GM19324 (cell line): ENCODE data around the gene CABLES2.
"Not testable (repeated sequence)": the region's sequence is repeated elsewhere in the genome, so short reads cannot be mapped to it uniquely, and the experiment has no call there.

Source experiments
- ATAC-seq: cut with Tn5 transposase; IDR thresholded peaks from one replicate; pipeline ENCODE4 v1.9.1; 2021; ENCODE audit warnings: mild to moderate bottlenecking, moderate library complexity; ENCODE audit not compliant: unreplicated experiment, low FRiP score

Gene CABLES2

DNA sequence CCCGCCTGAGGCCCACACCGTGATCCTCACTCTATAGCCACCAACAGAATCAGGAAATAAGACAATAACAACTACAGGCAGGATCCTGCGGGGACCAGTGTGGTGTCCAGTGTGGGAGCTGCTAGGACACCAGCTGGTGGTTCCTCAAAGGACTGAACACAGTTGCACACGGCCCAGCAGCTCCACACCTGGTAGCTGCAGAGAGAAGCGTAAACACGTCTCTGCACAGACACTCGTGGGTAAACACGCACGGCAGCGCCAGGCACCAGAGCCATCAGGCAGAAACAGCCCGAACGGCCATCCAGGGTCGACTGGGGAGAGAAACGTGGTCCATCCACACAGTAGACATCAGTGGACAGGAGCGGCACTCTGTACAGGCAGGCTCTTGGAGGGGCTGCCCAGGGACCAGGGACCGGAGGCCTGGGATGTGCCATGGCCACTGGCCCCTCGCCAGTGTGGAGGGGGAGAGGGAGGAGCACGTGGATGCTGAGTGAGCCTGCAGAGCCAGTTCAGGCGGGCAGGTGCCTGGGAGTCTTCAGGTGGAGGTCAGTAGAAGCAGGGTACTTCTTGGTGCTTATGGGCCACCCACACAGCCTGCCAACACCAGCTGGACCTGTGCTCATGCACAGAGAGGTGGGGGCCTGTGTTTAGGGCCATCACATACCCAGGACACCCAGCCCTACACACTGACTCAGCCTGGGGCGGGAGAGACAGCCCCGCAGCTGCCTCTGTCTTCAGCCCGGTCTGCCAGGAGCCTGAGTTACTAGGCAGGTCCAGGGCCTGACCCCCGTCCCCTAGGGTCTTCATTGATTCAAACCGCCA is 32.5 kb downstream of the CABLES2 start:
- ATAC-seq = no peak

DNA sequence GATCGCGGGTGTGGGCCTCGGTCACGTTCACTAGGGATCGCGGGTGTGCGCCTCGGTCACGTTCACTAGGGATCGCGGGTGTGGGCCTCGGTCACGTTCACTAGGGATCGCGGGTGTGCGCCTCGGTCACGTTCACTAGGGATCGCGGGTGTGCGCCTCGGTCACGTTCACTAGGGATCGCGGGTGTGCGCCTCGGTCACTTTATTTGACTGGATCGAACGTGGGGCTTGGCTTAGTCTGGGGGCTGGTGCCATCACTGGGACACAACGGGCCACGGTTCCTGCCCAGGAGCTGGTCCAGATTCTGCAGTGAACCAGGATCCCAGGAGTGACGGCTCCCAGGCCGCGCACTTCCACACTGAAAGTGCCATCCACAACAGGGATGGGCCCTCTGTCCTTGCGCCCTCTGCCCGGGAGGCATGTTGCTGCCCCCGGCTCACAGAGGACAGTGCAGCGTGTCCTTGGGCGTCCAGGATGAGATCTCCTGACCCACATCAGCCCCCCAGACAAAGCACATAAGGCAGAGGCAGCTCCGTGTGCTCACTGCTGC is 33.4 kb downstream of the CABLES2 start:
- ATAC-seq = not testable (repeated sequence)

DNA sequence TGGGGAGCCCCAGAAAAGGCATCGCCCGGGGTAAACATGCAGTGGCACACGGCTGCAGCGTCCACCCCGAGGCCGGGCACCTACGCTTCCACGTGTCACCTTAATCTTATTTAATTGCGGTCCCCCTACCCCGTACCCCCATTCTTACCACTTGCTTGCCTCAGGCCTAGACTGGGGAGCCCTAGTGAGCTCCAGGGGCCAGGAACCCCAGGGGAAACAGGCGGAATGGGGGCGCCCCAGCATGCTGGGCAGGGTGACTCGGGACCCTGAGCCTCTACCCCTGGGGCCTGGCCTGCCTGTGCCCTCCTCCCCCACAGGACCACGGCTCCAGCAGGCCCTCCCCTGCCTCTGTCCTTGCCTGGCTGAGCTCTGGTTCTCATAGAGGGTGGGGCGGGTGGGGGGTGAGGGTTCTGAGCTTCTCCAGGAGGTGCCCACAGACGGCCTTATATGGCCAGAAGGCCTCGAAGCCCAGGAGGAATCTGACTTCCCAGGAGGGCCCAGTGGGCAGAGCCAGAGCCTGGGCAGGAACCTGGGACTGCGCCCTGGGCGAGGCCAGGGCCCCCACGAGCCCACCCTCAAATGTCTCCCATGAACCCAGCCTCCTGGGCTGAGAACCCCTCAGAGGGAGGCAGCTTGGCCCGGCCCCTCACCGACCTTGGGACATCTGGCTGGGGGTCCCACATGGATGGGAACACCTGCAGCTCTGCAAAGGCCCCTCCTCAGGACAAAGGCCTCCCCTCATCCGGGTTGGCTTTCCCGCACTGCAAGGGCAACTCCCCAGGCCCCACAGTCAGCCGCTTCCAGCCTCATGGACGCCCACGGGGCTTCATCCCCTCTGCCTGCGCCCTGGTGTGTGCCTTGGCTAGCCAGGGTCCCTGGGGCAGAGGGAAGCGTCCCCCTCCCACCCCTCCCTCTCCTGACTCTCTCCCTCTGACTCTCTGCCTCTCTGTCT is 34.8 kb downstream of the CABLES2 start:
- no peak for ATAC-seq

DNA sequence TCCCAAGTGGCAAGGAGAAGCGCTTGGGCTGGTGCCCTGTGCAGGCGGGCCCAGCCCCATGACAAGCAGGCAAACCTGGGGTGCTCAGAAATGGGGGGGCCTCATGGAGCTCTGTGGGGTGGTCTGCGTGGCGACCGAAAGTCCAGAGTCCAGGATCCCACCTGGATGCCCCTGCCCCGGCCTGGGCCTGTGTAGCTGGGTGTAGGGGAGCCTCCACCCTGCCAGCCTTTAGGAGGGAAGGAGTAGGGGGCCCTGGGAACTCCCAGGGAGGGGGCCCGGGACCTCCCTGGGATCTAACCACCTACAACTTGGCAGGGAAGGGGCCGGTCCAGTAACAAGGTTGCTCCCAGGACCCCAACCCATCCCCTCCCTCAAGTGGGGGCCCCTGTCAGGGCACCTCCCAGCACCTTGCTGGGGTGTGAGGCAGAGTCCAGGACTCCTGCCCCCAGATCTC is 35.5 kb downstream of the CABLES2 start:
- no peak for ATAC-seq

DNA sequence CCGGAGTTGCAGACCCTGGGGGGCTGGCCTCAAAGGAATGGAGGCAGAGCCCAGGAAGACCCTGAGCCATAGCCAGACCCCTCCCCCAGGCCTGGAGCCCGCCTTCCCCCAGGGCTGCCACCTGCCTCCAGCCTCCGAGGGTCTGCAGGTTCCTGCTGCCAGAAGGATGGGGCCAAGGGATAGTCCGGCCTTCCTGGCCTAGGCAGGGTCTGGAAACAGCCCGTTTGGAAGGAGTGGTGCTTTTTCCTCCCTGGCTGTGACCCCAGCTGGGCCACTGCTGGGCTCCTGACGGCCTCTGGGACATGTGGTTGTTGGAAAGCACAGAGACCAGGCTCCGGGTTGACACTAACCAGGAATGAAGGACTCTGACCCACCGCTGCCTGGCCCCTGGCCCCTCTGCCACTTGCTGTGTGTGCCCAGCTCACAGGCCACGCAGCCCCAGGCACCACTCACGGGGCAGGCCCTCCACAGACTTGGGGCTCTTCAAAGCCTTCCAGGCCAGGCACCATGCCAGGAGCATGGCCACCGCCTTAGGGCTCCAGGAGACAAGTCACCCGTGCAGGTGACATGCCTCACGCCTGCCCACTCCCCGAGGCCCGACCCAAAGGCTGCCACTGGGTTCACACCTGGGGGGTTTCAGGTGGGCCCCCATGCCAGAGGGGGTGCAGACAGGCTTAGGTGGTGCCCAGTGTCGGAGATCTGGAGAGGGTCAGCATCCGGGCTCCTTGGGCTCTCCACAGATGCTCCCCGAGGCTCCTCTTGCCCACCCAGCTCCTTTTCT is 36.1 kb downstream of the CABLES2 start:
- no peak for ATAC-seq

DNA sequence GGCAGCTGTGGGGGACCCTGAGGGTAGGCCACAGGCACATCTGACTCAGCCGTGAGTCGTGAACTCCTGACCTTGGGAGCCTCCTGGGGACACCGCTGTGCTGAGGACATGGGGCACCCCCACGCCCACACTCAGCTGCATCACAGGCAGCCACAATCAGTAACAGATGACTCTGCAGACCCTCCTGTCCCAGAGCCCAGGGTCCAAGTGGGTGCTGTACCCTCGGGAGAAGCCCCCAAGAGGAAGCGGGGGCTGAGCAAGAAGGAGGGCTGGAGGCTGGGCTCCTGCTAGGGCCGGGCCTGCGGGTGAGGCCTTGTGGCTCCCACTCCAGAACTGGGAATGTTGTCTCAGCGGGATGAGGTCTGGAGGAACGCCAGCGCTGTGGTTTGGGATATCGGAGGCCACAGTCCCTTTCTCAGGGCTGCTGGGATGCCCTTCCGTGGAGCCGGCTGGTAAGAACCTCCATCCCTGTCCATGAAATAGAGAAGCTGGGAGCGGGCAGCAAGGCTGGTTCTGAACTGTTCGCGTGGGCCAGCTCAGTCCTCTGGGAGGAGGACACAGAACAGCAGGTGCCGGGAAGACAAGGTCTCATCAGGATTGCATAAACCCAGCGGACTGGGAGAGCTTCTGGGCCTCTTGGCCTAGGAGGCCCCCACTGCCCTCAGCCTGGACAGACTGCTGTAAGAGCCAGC is 36.8 kb downstream of the CABLES2 start:
- ATAC-seq = no peak

DNA sequence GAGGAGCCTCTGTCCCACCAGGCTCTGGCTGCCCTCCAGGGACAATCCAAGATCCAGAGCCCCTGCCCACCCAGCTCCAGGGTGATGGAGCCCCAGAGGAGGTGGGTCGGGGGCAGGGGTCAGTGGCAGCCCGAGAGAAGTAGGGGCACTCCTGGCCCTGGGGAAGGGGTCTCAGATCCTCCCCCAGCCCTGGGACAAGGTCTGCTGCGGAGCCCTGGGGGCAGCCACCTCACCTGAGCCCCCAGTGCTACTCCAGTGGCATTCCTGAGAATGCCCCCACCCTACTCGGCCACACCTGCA is 37.3 kb downstream of the CABLES2 start:
- no peak for ATAC-seq

DNA sequence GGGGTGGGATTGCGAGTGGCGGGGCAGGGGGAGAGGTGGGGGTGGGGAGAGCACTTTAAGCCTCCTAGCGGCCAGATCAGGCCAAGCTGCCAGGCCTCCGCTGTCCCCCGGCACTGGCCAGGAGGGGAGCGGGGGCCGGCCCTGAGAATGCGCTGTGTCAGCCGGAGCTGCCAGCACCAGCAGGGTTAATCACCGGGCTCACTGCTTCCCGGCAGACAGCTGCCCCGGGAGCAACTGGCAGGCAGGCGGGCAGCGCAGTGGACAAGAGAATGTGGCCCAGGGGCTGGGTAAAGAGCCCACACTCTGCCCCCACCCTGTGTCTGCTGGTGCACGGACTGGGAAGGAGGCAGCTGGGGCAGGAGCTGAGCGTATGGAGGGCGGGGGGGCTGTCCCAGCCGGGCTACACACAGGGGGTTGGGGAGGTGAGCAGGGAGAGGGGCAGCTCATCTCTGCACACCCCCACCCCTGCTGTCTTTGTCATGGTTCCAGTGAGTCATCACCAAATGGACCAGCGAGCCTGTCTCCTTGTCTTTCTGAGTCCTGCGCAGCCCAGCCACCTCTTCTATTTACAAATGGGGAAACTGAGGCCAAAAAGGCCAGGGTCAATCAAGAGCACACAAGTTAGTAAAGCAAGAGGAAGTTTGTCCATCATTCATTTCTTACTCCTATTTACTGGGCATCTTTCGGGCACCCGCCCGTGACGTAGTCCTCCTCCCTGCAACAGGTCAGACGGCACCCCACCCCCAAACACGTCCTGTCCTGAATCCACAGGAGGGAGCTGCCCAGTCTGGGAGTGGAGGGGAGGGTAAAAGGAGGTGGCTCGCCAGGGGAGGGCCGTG is 37.9 kb downstream of the CABLES2 start:
- no peak for ATAC-seq

DNA sequence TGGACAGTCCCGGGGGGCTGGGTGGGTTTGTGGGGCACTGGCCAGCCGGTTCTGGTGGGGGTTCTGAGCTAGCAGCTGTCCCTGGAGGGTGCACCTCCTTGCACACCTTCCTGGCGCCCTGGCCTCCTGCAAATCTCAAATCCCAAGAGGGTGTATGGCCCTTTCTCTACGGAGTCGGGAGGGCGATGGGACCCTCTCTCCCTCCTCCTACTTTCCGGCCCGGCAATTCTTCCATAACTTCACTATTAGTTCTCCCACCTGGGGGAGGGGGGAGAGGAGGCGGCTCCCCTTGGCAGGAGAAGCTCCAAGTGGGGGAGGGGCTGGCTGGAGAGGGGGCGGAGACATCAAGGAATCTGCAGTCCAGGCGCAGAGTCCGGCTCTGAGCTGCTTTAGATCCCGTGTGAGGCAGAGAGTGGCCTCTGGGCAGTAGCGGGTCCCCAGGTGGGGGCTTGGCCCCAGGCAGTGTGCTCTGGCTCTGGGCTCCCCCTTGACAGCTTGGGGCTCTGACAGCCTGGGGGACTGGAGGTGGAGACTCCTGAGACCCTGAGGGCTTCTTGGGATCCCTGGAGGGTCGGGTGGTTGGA is 38.6 kb downstream of the CABLES2 start:
- no peak for ATAC-seq

DNA sequence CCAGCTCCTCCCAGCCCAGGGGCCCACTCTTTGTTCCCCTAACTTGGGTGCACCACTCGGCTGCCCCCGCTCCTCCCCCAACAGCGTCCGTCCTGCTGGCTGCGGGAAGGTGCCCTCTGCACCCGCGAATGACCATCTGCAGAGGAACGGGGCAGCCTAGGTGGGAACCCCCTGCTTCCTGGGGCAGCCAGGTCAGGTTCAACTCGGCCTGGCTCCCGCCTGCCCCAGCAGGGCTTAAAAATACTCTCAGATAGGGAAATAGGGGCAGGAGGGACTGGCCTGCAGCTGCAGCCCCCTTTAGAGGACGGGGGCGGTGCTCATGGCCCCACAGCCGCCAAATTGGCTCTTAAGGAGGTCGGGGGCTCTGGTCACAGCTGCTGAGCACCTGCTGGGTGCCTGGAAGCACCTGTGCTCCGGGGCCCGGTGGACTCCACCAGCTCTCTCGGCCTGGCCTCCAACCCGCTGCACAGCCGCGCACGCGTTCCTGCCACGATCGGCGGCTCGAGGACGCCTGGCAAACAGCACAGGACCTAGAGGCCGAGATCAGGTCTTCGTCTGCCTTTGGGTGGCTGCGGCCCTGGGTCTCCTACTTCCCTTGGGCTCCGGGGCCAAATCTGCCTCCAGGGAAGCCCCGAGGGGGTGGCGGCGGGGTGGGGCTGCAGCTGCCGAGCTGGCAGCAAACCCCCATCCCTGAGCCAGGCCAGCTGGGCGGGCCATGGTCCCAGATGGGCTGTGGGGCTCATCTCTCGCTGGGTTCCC is 39.3 kb downstream of the CABLES2 start:
- no peak for ATAC-seq

DNA sequence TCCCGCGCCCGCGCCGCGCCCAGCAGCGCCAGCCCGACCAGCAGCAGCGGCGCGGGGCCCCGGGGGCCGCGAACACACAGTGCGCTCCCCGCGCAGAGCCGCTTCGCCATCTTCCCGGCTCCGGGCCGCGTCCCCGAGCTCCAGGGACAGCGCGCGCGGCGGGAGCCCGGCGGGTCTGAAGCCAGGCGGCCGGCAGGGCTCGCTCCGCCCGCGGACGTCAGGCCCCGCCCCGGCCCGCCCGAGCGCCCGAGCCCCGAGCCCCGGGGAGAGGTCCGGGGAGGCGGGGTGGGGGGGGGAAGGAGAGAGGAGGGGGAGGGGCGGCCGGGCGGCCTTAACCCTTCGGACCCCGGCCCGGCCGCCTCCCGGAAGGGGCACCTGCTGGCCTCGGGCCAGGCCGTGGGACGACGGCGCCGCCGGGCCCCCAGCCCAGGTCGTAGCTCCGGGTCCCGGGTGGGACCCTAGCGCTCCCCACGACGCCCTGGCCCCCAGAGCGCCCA is 39.9 kb downstream of the CABLES2 start, which contains the start of gene LAMA5:
Gene LAMA5 (minus strand): TSS at position 177 of the 497 bp plus-strand sequence. CDS start 67 bp downstream, at position 110.
- ATAC-seq = no peak

DNA sequence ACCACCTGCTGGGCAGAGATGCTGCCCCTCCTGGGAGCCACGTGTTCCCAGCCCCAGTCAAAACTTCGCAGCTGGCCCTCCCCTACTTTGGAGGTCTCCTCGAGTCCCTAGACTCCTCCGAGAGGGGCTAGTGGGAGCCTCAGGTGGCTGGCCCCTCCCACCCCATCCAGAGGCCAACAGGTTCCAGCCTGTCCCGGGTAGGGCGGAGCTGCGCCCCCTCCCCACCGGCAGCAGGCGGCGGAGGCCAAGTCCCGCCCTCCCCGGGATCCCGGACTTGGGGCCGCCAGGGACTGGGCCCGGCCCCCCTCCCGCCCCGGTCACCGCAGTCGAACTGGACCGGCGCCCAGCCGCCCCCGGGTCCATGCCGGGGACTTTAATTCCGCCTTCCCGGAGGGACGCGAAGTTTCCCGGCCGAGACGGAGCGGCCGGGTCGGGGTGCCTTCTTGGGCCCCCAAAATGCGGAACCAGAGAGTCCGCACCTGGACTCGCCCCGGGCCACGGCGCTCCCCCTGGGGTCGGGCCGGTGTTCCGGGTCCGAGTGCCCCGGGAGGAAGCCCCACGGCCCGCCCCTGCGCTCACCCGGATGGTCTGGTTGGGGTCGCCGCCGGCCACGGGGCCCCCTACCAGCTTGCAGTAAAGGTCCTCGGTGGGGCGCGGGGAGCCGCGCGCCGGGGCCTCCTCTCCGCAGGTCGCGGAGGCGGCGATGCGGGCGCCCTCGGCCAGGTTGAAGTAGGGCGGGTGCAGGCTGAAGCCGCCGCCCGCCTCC is 40.5 kb downstream of the CABLES2 start:
- no peak for ATAC-seq

DNA sequence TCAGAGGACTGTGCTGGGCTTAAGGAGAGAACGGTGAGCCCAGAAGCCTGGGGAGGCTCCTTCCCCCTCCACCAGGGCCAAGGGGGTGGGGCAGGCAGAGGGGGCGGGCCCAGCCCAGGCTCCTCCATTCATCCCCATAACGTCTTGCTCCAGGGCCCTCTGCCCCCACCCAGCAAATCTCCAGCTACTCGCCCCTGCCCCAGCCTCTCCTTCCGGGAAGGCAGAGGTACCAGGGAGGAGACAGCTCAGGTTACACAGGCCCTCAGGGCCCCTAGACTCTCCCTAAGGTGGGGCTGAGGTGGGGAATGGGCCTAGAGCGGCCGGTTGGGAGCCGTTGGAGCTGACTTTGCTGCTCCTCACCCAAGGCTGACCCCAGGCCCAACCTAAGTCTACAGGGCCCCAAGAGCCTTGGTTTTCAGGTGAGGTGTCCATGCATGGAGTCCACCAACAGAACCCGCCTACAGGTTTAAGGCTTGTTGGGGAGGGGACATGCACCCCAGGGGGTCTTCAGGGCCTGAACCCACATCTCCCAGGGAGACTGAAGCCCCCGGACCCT is 41.2 kb downstream of the CABLES2 start:
- no peak for ATAC-seq

DNA sequence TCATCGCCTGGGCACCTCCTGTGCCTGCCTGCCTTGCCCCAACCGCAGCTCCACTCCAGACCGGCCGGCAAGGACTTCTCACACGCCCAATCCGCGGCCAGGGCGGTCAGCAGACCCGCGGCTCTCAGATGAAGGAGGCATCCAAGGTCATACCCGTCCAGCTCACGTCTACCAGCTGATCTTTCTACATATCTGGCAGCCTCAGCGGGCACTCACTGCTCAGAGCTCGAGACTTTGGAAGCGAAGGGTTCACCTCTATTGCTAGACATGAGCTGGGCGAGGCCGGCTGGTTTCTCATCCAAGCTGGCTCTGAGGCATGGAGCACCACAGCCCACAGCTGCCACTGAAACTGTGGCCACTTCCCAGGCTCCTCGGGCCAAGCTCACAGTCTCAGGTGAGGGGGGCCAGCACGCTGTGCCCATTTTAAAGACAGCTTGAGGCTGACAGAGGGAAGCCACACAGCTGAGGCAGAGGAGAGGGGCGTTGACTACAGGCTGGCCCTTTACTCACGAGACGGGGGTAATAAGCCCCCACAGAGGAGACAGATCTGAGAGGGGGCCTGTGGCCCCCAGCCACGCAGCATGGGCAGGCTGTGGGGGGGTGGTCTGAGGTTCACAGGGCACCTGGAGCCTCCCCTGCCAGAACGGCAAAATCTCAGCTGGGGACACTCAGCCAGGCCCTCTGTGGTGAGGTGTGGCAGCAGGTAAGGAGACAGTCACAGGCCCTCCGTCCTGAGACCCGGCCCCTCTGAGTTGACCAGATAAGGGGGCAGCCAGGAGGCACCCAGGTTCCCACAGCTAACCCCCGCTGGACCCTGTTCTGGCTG is 42.0 kb downstream of the CABLES2 start:
- no peak for ATAC-seq

DNA sequence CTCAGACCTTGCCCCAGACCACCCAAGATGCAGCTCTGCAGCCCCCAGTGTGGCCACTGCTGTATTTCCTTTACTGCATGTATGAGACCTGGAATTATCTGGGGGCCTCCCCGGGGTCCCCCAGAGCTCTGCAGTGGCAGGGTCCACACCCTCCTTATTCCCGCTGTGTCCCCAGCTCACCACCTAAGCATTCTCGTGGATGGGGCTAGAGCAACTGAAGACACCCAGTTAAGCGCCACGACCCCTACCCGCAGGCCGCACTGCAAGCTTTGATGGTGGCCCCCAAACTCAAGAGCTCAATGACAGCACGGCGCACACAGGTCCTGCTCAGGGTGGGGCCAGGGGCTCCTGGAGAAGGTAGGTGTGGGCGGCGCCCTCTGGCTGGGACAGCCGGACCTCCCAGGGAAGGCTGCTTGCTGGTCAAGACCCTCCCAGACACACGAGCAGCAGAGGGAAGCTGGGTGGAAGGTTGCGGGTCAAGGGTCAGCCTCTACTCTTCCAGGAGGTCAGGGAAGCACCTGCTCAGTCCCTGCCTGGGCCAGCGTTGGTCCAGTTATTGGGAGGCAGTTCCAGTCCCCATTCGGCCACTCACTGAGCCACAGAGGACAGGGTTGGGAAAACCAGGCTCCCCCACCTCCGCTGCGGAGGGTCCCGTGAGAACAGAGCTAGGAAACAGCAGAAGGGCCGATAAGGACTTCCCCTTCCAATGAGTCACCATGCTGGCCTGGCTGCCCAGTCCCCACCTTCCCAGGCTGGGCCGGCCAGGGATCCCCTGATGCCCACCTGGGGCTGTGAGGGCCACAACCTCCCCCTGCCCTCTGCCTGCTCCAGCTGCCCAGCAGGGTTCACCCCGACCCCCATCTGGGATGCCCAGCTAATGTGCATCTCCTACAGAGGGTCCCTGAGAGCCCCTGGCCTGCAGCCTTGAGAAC is 42.9 kb downstream of the CABLES2 start:
- ATAC-seq = no peak
